Measurements from ENCODE around the gene SH3D19.

Gene SH3D19, protein sequence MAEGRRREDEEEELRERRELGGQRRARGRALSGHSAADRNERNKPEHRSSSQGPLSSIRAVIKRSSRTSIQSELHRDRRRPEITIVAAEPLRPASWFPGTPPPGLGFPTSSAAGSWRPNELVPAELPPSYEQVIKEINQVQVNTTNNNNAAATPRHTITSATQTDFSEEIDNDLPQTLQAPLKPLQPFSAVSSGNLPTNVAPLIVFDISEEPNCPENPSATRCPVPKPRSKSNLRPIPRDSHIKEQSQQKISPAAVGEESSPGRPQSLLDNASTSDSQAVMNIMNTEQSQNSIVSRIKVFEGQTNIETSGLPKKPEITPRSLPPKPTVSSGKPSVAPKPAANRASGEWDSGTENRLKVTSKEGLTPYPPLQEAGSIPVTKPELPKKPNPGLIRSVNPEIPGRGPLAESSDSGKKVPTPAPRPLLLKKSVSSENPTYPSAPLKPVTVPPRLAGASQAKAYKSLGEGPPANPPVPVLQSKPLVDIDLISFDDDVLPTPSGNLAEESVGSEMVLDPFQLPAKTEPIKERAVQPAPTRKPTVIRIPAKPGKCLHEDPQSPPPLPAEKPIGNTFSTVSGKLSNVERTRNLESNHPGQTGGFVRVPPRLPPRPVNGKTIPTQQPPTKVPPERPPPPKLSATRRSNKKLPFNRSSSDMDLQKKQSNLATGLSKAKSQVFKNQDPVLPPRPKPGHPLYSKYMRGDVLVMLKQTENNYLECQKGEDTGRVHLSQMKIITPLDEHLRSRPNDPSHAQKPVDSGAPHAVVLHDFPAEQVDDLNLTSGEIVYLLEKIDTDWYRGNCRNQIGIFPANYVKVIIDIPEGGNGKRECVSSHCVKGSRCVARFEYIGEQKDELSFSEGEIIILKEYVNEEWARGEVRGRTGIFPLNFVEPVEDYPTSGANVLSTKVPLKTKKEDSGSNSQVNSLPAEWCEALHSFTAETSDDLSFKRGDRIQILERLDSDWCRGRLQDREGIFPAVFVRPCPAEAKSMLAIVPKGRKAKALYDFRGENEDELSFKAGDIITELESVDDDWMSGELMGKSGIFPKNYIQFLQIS

GRCh38 chr4:151325111-151325948, at the start of gene SH3D19:
Gene SH3D19, minus strand, starts transcription at chr4:151325605. Its CDS starts 253 bp downstream, at chr4:151325352.
- FAIRE-seq, result no peak

GRCh38 chr4:151362404-151363164, 37.2 kb upstream of the SH3D19 start:
- FAIRE-seq, result peak; percentile 78

- FAIRE-seq, result no peak
These were observed 36.6 kb upstream of the SH3D19 start for GRCh38 chr4:151361966-151362365.

GRCh38 chr4:151361126-151361525, 35.7 kb upstream of the SH3D19 start:
- FAIRE-seq, result no peak

DNA sequence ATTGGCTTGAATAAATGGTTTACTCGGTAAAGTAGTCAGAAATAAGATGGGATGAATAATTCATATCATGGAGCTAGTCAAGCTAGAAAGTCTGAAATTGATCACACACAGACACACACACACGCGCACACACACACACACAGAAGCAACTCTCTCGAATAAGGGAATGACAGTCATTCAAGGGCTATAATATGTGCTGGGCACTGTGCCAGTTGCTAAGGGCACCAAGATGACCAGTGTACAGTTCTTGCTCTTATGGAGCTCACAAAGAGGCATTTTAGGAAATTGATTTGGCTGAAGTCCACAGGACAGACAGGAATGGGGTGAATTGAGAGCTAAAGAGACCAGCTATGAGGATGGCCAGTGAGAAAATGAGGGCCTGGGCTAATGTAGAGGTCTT, 34.2 kb upstream of the SH3D19 start:
- FAIRE-seq, result no peak

GRCh38 chr4:151358266-151358665, 32.9 kb upstream of the SH3D19 start:
- no peak for FAIRE-seq

GRCh38 chr4:151356510-151356909, 31.1 kb upstream of the SH3D19 start:
- no peak for FAIRE-seq

DNA sequence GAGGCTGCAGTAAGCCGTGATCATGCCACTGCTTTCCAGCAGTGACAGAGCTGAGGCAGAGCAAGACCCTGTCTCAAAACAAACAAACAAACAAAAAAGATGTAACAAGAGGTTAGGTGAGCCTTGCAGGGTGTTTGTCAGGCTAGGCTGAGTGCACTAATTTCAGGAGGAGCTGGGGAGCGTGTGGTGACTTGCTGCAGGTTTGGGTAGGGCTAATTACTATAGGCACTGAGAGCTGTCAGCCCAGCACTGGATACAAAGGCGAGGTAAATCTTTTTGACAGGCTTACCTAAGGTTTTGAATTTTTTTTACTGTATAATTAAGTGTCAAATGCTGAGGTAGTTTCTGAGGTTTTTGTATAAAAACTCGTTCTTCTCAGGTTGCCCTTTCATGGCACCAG, 29.8 kb upstream of the SH3D19 start:
- no peak for FAIRE-seq

DNA sequence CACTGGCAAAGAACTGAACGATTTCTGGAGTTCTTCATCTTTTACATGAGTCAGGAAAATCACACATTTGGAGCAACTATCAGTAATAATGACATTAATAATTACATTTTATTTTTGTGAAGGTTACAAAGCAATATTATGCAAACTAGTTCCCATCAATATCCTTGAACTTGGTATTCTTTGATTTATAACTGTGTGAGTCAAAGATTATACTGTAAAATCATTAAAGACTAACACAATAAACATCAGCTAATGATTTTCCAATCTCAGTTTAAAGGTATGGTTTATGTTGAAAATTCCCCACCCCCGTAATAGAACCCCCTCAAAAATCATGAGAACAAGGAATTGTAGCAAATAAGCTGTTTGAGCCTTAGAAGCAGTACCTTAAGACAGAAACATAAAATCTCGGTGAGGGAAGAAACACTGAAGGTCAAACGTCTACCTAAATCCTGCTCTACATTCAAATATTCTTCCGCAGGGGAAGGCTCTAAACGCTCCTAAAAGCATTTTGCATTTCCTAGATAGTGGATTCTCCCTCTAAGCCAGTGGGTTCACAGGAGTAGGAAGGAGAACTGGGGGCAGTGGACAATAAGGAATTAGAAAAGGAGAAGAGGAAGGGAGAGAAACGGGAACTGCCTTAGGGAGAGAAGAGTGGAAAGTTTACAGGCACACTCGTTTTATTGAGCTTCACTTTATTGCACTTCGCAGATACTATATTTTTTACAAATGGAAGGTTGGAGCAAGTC, 22.3 kb upstream of the SH3D19 start:
- no peak for FAIRE-seq

- FAIRE-seq, result no peak
These were observed 19.5 kb upstream of the SH3D19 start for GRCh38 chr4:151344948-151345347.

GRCh38 chr4:151340751-151341385, 15.5 kb upstream of the SH3D19 start:
- FAIRE-seq, result no peak

- no peak for FAIRE-seq
These were observed 14.1 kb upstream of the SH3D19 start for GRCh38 chr4:151339467-151339866.

DNA sequence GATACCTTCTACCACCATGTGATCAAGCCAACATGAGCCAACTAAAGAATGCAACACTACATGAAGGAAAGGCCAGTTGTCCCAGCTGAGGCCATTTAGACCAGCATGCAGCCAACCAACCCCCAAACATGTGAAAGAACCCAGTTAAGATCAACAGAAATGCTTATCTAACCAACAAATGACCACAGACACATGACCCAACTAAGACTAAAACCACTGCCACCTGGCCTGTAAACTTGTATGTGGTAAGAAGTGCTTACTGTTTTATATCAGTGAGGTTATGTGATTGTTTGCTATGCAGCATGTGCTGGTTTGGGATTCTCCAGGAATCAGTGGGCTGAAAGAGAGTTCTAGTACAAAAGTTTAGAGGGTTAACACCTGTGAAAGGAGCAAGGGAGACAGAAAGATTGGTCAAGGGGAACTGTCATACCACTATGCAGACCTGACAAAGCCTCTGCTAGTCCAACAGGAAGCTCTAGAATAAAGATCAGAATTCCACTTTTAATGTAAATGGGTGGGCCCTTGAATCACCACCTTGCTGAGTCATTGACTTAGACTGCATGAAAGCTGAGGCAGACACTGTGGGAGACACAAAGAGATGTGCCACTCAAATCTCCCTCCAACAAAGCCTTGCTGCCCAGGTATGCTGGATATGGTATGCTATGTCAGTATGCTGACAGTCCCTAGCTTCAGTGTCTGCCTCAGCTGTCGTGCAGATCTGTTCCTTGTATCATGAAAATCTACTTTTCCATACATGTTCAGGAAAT, 6.1 kb upstream of the SH3D19 start:
- FAIRE-seq, result no peak

- no peak for FAIRE-seq
These were observed 4.0 kb upstream of the SH3D19 start for GRCh38 chr4:151329217-151330007.

DNA sequence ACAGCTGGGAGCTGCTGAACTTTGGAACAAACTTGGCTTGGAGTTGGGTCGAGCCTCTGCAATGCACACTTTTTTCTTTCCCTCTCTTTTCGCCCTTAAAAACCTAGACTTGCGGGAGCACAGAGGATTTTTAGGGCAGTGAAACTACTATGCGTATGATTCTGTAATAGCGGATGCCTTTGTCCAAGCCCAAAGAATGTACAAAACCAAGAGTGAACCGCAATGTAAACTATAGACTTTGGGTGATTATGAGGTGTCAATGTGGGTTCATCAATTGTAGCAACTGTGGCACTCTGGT, 493 bp upstream of the SH3D19 start:
- FAIRE-seq, result no peak

DNA sequence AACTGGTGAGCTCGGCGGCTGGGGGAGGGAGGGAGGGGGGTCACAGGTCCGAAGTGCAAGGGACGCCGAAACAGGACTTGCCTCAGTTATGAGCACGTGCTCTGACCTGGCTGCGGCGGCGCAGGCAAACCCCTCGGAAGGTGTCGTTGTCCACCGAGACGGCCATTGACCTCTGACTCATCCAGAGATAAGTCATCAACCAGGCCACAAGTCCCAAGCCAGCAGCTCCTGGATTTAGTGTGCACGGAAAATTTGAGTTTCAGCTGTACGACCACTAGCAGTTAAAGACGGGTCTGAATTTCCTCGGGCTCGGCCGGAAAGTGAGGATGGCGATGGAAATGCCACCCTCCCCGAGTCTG, 674 bp downstream of the SH3D19 start:
- FAIRE-seq, result peak; percentile 56

GRCh38 chr4:151324124-151324751, 1.2 kb downstream of the SH3D19 start:
- FAIRE-seq, result no peak

GRCh38 chr4:151323667-151324066, 1.7 kb downstream of the SH3D19 start:
- FAIRE-seq, result no peak

- no peak for FAIRE-seq
These were observed 2.8 kb downstream of the SH3D19 start for GRCh38 chr4:151322570-151322969.

Data from islet of Langerhans (tissue), 1 donor.